Activated CD4-positive, alpha-beta T cell treated with anti-CD3 and anti-CD28 coated beads, Interleukin-2, Interleukin-6, amounts not matched to agents 100 ng/mL and 50 ng/mL, durations not matched to agents 16 hours and 8 hours (primary cell): ENCODE results near the gene EPHX1.
A peak's percentile ranks its signal among the peaks of the same experiment; 100 is the strongest.
"Not testable (repeated sequence)": the region's sequence is repeated elsewhere in the genome, so short reads cannot be mapped to it uniquely, and the experiment has no call there.

Experiments
- DNase-seq: peaks from one replicate; pipeline ENCODE4 v3.0.0-alpha.2; 2020

The EPHX1 gene

DNA sequence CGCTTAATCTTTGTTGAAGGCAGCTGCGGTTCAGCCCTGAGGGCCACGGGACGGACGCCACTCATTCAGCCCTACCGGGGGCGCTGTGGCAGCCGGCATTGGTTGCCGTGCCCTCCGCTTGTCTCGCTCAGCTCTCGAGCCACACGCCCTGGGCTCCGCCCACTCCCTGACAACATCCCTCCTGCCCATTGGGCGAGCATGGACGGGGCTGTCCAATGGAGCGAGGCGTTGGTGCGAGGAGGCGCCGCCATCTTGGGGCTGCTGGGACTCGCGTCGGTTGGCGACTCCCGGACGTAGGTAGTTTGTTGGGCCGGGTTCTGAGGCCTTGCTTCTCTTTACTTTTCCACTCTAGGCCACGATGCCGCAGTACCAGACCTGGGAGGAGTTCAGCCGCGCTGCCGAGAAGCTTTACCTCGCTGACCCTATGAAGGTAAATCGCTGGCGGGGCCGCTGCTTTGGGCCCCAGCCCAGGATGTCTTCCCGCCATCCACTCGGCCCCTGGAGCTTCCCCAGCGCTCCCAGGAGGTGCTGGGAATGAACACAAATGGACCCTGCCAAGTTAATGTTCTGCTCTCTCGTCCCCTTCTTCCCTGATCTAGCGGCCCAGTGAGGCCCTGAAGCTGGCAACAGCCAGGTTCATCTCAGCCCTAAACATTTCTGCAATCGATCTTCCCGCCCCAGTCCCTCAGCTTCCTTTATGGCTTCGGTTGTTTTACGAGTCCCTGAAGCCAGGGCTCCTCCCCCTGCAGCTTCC lies 32.2 kb upstream of the EPHX1 start, which contains the start of gene SRP9:
TSS of gene SRP9 (plus strand) at position 244 of the 754 bp plus-strand sequence. CDS start at position 359, 115 bp downstream.
- peak; percentile 100 for DNase-seq

DNA sequence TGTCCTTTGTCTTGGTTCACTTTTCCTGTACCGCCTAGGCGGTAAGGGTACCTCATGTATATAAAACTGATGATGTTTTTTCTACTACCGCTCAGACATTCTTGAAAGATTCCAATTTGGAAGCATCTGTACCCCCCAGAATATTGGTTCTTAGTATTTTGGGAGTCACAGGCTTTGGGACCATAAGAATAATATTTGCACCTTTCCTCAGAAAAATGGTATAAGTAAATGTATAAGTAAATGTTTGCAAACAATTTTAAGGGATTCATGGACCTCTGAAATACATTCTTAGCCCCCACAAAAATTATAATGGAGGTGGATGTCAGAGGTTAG lies 31.6 kb upstream of the EPHX1 start:
- DNase-seq = no peak

DNA sequence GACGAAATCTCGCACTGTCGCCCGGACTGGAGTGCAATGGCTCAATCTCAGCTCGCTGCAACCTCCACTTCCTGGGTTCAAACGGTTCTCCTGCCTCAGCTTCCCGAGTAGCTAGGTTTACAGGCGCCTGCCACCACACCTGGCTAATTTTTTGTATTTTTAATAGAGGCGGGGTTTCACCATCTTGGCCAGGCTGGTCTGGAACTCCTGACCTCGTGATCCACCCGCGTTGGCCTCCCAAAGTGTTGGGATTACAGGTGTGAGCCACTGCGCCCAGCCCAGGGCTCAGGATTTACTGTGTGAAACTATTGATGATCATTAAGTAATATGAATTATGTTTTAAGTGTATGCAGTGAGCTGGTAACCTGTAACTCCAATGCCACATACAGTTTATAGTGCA lies 30.8 kb upstream of the EPHX1 start:
- peak; percentile 13 for DNase-seq

DNA sequence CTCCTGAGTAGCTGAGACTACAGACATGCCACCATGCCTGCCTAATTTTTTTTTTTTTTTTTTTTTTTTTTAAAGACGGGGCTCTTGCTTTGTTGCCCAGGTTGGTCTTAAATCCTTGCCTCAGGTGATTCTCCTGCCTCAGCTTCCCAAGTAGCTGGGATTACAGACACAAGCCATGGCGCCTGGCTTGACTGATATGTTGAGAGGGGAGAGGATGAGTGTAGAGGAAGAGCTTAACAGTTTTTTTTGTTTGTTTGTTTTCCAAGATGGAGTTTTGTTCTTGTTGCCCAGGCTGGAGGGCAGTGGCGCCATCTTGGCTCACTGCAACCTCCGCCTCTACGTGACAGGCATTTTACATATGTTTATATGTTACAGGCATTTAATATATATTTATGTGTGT lies 29.8 kb upstream of the EPHX1 start:
- DNase-seq = no peak

DNA sequence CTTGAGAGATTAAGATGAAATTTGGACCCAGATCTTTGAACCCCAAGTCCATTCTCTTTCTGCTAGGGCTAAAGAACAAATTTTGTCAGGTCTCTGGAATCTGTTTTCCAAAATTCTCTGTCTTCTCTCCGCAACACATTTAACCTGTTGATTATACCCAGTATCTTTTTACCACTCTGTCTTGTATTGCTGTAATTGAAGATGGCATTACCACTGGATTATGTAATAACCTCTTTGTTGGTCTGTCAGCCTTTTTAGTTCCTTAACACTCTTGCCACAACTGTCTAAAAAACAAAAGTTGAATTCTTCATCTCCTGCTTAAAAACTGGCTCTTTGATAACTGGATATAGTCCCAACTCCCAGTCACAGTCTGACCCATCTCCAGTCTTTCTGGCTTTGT lies 29.3 kb upstream of the EPHX1 start:
- DNase-seq = no peak

DNA sequence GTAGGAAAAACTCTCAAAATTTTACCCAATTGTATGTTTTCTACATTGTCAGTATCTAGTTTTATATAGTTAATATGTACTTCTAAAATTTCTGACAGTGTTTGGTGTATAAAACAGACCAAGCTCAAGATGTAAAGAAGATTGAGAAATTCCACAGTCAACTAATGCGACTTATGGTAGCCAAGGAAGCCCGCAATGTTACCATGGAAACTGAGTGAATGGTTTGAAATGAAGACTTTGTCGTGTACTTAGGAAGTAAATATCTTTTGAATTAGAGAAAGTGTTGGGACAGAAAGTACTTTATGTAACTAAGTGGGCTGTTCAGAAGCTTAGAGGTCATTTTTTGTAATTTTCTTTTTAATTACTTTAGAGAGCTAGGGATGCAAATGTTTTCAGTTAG lies 20.8 kb upstream of the EPHX1 start:
- DNase-seq = not testable (repeated sequence)

DNA sequence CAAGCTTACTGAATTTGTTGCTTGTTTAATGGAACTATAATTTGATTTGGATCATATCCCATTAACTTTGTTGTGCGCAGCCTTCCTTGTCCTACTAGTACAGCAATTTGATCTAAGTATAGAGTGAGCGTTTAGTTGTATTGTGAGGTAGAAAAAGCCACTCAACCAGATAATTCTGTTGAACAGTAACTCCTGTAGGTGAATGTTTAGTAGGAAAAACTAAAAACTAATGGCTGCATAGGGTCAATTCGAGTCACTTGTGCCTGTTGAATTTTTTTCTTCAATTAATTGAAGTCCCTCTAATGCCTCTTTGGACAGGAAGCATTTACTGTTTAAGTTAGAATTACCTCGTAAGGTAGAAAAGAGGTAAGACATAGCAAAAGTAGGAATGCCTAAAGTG lies 15.0 kb upstream of the EPHX1 start:
- DNase-seq = no peak

DNA sequence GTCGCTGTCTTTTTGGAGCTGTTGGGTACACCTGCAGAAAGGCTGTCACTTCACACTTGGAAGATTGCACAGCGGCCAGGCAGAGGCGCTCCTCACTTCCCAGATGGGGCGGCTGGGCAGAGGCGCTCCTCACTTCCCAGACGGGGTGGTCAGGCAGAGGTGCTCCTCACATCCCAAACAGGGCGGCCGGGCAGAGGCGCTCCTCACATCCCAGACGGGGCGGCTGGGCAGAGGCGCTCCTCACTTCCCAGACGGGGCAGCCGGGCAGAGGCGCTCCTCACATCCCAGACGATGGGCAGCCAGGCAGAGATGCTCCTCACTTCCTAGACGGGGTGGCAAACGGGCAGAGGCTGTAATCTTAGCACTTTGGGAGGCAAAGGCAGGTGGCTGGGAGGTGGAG lies 13.8 kb upstream of the EPHX1 start:
- DNase-seq = not testable (repeated sequence)

DNA sequence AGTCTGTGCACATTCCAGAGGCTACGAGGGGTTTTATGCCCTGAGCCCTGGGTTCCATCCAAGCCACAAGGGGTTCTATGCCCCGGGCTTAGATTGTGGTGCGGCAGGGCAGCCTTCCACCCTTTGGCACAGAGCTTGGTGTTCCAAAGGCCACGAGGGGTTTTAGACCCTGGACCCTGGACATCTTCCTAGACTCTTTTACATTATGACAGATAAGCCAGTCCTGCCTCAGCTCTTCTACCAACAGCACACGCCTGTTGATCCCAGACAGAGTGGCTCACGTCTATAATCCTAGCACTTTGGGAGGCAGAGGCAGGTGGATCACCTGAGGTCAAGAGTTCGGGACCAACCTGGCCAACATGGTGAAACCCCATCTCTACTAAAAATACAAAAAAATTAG lies 8.8 kb upstream of the EPHX1 start:
- DNase-seq = not testable (repeated sequence)

DNA sequence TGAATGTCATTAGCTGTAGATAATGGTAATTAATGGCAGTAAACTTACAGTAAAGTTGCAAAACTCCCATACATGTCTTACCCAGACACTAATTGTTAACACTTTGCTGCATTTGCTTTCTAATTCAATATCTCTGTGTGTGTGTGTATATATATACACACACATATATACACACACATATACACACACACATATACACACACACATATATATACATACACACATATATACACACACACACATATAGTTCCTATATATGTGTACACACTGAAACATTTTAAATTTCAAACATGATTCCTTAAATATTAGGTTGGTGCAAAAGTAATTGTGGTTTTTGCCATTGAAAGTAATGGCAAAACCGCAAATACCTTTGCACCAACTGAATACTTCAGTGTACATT lies 3.7 kb upstream of the EPHX1 start:
- DNase-seq = no peak

DNA sequence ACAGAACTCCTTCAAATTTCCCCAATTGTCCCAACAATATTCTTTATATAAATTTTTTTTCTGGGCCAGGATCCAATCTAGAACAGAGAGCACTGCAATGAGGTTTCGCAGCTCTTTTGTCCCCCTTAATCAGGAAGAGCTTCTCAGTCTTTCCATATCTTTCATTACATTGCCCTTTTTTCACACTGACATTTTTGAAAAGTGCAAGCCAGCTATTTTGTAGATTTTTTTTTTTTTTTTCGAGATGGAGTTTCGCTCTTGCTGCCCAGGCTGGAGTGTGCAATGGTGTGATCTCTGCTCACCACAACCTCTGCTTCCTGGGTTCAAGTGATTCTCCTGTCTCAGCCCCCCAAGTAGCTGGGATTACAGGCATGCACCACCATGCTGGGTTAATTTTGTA lies 3.2 kb upstream of the EPHX1 start:
- not testable (repeated sequence) for DNase-seq

DNA sequence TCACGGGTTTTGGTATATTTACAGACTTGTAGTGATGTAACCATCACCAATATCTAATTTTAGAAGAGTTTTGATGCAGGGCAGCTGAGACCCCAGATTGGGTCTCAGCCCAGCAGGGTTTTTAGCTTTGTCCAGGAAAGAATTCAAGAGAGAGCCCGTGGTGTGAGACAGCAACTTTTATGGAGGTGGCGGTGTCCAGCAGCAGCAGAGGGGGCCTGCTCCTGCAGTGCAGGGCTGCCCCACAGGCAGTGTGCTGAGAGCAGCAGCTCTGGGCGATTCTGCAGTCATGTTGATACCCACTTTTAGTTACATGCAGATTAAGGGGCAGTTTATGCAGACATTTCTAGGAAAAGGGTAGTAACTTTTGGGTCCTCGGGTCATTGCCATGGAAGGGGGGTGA lies 1.8 kb upstream of the EPHX1 start:
- DNase-seq = no peak

DNA sequence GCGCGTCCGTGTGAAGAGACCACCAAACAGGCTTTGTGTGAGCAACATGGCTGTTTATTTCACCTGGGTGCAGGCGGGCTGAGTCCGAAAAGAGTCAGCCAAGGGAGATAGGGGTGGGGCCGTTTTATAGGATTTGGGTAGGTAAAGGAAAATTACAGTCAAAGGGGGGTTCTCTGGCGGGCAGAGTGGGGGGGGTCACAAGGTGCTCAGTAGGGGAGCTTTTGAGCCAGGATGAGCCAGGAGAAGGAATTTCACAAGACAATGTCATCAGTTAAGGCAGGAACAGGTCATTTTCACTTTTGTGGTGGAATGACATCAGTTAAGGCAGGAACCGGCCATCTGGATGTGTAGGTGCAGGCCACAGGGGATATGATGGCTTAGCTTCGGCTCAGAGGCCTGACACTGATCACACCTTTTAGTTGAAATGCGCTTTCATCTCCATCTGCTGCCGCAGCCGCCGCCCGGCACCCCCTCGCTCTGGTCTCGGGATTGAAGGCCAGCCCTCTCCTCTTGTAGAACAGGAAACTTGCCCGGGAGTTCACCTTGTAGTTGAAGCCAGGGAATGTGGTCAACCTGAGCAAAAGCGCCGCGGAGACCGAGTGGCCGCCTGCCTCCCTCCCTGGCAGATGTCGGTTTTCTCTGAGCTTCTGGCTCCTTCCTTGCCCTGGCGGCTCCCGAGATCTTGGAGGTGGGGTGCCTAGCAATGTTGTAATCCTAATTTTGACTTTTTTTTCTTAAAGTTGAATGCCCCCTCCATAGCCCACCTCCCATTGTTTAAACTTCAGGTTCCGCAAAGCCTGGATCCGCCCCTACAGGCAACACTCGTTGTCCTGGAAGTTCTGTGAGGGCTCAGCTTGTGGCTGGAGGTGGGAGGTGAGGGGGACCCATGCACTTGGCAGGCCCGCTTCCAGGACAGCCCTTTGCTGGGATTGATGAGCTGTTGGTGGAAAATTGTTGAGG lies 935 bp downstream of the EPHX1 start:
- DNase-seq = not testable (repeated sequence)

DNA sequence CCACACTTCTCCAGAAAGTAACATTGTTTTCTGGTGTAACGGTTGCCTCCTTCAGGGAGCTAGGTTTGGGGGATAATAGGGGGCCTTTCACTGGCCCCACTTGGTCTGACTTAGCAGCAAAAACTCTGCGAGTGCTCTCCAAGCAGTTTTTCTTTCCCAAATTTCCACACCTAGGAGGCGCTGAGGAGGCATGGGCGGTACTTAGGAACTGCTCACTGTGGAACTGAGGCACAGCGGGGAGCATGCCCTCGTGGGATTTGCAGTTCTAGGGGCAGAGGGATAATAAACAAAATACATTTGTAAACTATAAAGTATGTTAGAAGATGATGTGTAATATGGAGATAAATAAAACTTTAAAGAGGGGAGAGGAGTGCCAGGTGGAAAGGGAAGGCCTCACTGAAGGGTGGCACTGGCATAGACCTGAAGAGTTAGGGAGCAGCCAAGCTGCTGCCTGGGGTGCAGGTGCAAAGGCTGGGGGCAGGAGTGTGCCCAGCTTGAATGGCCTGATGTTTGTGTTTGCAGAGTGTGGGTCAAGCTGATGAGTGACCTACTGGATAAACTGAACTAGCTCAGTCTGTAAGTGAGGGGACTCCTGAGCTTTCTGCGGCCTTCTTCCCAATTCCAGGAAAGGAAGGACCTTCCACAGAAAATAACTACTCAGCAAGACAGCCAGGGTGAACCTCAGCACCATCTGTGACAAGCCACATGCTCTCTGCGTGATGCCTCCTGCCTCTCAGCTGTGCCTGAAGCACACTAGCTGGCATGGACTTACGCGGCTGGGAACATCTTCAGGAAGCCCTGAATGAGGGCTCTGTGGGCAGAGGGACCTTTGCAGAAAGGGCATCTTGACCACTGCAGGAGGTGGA lies 1.9 kb downstream of the EPHX1 start:
- no peak for DNase-seq

DNA sequence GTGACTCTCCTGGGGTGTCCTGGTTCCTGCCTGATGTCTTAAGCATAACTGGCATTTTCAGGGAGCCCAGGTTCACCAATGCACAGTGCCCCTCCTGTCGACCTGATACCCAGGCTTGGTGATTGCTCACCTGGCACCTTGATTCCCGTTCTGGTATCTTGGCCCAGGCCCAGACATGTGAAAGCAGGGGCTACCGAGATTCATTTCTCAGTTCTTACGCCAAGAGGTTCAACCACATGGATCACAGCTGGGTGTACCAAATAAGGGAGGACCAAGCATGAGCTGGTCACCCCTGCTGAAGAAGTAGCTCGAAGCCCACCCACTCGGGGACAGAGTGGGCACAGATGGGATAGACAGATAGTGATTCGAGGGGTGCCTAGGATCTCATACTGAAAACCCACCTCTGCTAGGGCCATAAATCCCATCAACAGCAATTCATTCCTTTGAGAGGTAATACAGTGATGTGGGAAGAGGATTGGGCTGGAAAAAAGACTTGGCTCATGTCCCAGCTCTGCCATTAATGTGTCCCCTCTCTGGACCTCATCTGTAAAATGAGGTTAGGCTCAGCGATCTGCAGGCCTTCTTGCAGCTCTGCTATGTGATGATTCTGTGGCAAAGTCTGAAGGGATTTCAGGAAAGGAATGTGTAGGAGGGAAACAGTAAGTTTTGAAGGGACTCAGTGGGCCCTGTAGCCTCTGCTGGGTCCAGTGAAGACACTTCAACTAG lies 2.7 kb downstream of the EPHX1 start:
- DNase-seq = no peak

DNA sequence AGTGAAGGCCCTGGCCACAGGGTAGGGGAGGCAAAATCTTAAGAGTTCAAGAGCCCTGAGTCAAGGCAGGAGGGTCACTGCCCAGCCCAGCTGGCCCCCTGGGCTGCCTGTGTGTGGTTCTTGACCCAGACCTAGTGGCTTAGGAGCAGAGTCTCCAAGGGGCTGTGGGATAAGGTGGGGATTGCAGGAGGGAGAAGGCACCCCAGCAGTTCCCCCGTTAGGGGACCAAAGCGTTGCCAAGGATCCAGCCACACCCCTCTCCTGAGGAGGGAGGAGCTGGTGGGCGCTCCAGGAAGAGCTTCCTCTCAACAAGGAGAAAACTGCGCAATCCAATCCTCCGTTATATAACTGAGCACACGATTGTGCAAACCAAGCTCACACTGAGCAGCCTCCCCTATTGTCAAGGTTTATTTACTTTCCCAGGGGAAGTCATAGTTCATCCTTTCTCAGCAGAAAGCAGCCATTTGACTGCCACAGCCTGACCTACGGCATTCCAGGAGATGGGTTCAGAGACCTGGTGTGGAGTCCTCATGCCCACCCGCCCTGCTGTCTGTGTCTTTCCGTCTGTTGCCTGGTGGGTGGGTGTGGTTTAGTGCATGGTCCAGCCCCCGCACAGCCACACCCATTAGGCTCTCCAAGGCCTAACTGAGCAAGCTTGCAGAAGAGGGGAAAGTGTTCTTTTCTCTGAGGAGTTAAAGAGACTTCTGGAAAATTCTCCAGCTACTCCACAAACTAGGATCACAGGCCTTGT lies 3.5 kb downstream of the EPHX1 start:
- DNase-seq = no peak

DNA sequence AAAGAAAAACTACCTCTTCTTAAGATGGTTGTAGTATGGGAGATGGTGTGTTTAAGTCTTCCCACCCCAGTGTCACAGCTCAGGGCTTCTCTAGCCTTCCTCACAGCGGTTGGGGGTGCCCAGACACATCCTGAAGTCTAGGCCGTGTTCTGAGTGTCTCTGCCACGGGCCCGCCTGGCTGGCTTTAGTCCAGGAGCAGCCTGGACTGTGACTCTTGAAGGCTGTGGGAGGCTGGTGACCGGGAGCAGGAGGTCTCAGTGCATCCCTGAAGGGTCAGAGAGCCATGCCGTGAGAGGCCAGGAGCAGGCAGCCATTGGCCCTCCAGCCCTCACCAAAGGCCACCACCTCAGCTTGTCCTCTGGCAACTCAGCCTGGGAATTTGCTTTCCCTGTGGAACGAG lies 4.5 kb downstream of the EPHX1 start:
- no peak for DNase-seq

DNA sequence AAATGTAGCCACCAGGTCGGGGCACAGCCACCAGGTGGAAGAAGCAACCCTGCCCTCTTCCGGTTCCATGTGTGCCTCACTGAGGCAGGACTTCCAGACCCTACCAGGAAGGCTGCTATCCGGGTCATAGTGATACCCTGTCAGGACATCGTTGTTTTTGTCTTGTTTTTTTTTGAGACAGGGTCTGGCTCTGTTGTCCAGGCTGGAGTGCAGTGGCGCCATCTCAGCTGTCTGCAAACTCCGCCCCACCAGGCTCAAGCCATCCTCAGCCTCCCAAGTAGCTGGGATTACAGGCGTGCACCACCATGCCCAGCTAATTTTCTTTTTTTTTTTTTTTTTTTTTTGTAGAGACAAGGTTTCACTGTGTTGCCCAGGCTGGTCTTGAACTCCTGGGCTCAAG lies 5.2 kb downstream of the EPHX1 start:
- DNase-seq = not testable (repeated sequence)

DNA sequence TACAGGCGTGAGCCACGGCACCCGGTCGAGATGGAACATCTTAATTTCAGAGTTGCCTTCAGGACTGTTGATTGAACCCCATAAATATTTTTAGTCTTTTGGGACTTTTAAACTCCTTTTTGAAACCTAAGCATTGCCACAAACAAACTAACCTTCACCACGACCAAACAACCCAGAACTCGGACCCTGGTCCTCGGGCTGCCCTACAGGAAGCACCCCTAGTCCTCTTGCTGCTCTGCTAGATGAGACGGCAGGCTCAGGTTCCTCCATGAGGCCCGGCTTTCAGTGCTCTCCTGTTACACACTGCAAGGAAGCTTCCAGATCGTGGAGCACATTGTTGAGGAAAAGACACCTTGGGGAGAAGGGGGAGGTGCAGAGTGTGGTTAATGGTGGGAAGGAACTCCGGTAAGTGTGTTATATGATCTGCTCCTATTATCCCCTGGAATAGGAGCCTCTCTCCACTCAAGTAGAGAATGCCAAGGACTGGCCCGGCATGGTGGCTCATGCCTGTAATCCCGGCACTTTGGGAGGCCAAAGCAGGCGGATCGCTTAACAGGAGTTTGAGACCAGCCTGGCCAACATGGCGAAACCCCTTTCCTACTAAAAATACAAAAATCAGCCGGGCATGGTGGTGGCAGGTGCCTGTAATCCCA lies 5.7 kb downstream of the EPHX1 start:
- no peak for DNase-seq

DNA sequence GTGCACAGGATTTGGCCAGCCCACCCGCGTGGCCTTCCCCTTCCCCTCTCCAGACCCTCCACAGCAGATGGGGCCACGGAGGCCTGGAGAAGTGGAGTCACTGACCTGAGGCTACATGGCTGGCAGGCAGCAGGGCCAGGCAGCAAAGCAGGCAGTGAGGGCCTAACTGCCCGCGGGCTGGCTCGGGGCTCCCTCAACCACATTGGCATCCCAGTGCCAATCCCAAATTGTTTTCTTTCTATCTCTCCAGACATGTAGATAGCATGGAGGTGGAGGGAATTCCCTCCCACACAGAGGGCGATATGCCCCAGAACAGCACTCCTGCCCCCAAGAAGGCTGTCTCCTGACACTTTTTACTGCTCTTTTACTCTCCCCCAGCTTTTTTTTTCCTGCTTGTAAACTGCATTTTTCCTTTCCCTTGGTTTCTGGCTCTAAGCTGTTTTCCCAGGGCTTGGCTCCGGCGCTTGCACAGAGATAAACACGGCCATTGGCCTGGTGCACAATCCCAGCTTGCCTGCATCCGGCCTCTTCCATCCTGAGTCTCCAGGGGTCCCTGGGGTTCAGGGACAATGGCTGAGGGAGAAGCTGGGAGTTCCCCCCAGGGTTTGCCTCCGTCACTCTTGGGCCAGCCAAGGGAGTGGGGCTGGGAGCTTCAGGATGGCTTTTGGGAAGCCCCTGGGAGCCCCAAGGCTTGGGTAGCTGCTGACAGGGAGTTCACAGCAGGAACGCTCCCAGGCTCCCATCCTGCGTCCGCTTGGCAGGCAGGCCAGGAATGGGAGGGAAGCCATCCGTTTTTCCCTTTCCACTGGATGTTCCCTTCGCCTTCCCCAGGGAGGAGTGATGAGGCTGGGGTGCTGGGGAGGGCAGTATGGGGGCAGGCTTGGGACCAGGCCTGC lies 7.0 kb downstream of the EPHX1 start:
- DNase-seq = no peak
